H1 (cell line): ENCODE data around the gene STIMATE. TPM values are rescaled to one million over a fixed set of nuclear protein-coding genes. Genes with fewer than 3 reads are reported as not detected.

Experiments used
- CTCF ChIA-PET: fragments of 300-600 bp; sonication (Branson Sonifier 250); formaldehyde crosslinking; loops from one replicate; lab custom pipeline; 2021; ENCODE audit not compliant: partially characterized antibody; lab: Charles Lee
- POLR2A ChIA-PET: fragments of 300-600 bp; sonication (Branson Sonifier 250); formaldehyde crosslinking; loops from one replicate; lab custom pipeline; 2021; ENCODE audit warnings: inconsistent platforms; ENCODE audit not compliant: partially characterized antibody; lab: Charles Lee
- DNase-seq, 2 experiments: peaks; one replicate each; pipeline versions ENCODE4 v3.0.0 to v3.0.0-alpha.2; 2010 to 2022; ENCODE audit warnings: low spot score in 2 of 2, low read depth in 1 of 2, mixed read lengths in 1 of 2
- FAIRE-seq: peaks from 2 replicates; lab custom pipeline; 2011; peaks lifted over from hg19 to GRCh38; lab: Jason Lieb, UNC
- H2AFZ ChIP-seq: 2 replicates; pipeline ENCODE4 v1.8.1; 2012; ENCODE audit warnings: low read length, inconsistent platforms
- H2AK5ac ChIP-seq: 2 replicates; pipeline ENCODE4 v1.6.1; 2013; ENCODE audit warnings: low read depth, low read length
- H2BK120ac ChIP-seq: replicated peaks from 2 replicates; pipeline ENCODE3; 2013; ENCODE audit warnings: low read depth, low read length, inconsistent platforms
- H2BK12ac ChIP-seq: 2 replicates; pipeline ENCODE4 v1.6.1; 2013; ENCODE audit warnings: low read depth, low read length
- H2BK15ac ChIP-seq: 2 replicates; pipeline ENCODE4 v1.6.1; 2013; ENCODE audit warnings: low read length
- H2BK20ac ChIP-seq: 2 replicates; pipeline ENCODE4 v1.6.1; 2013; ENCODE audit warnings: low read length
- H2BK5ac ChIP-seq: 2 replicates; pipeline ENCODE4 v1.6.1; 2013; ENCODE audit warnings: low read depth, low read length
- H3K14ac ChIP-seq: 2 replicates; pipeline ENCODE4 v1.6.1; 2013; ENCODE audit warnings: inconsistent platforms; ENCODE audit not compliant: insufficient read length
- H3K18ac ChIP-seq: 2 replicates; pipeline ENCODE4 v1.6.1; 2013; ENCODE audit warnings: low read length; ENCODE audit errors: extremely low read depth
- H3K23ac ChIP-seq: 2 replicates; pipeline ENCODE4 v1.6.1; 2013; ENCODE audit warnings: inconsistent platforms; ENCODE audit not compliant: insufficient read length
- H3K23me2 ChIP-seq: 2 replicates; pipeline ENCODE4 v1.6.1; 2013; ENCODE audit warnings: low read depth, low read length
- H3K27ac ChIP-seq: 2 replicates; pipeline ENCODE4 v1.6.1; 2011; ENCODE audit warnings: low read depth, low read length, inconsistent platforms
- H3K27me3 ChIP-seq, 4 experiments: replicated peaks in 1 of 4; 1 replicate in 1 of 4; 2 replicates in 3 of 4; pipeline versions ENCODE4 v1.6.1 to v1.8.1; 2011 to 2013; ENCODE audit warnings: low read length in 3 of 4, mild to moderate bottlenecking in 3 of 4, inconsistent platforms in 2 of 4, mixed read lengths in 2 of 4, moderate library complexity in 1 of 4; ENCODE audit not compliant: control insufficient read depth in 3 of 4, insufficient read depth in 3 of 4; ENCODE audit errors: extremely low read depth in 1 of 4
- H3K36me3 ChIP-seq, 4 experiments: 2 replicates each; pipeline versions ENCODE4 v1.6.1 to v1.8.1; 2011 to 2013; ENCODE audit warnings: mild to moderate bottlenecking in 4 of 4, low read length in 3 of 4, moderate library complexity in 2 of 4, control low read depth in 1 of 4, inconsistent platforms in 1 of 4; ENCODE audit not compliant: insufficient read depth in 4 of 4, control insufficient read depth in 2 of 4
- H3K4ac ChIP-seq: replicated peaks from 2 replicates; pipeline ENCODE3; 2013; ENCODE audit warnings: low read length, low read depth, mixed read lengths, inconsistent platforms; ENCODE audit not compliant: insufficient read length
- H3K4me1 ChIP-seq, 4 experiments: replicated peaks in 1 of 4; 1 replicate in 1 of 4; 2 replicates in 3 of 4; pipeline versions ENCODE4 v1.6.1 to v1.8.1; 2011 to 2013; ENCODE audit warnings: low read length in 3 of 4, inconsistent platforms in 2 of 4, mixed read lengths in 1 of 4; ENCODE audit not compliant: insufficient read depth in 4 of 4, control insufficient read depth in 3 of 4
- H3K4me2 ChIP-seq, 2 experiments: 2 replicates each; pipeline versions ENCODE4 v1.6.1 to v1.8.1; 2011 to 2013; ENCODE audit warnings: low read depth in 2 of 2, low read length in 2 of 2, control low read depth in 1 of 2, inconsistent platforms in 1 of 2, mild to moderate bottlenecking in 1 of 2; ENCODE audit not compliant: insufficient read depth in 1 of 2
- H3K4me3 ChIP-seq, 4 experiments: fragments of 200-600, 300-600 bp in 1 of 4; sonication (generic), shearing (Covaris generic), sonication (Bioruptor Twin) in 1 of 4; 2 replicates each; pipeline versions ENCODE4 v1.5.1 to v1.8.1; 2011 to 2016; ENCODE audit warnings: low read length in 4 of 4, low read depth in 3 of 4, control low read depth in 2 of 4, inconsistent platforms in 2 of 4, mild to moderate bottlenecking in 2 of 4, mixed read lengths in 1 of 4, moderate library complexity in 1 of 4; ENCODE audit not compliant: insufficient read depth in 2 of 4; ENCODE audit errors: extremely low read depth in 1 of 4
- H3K56ac ChIP-seq: replicated peaks from 2 replicates; pipeline ENCODE3; 2013; ENCODE audit warnings: low read depth, mild to moderate bottlenecking, mixed read lengths, low read length, inconsistent platforms; ENCODE audit not compliant: insufficient read length
- H3K79me1 ChIP-seq: 2 replicates; pipeline ENCODE4 v1.6.1; 2013; ENCODE audit warnings: low read depth, low read length, control low read depth
- H3K79me2 ChIP-seq, 2 experiments: 2 replicates each; pipeline versions ENCODE4 v1.6.1 to v1.8.1; 2012 to 2013; ENCODE audit warnings: low read length in 2 of 2, mild to moderate bottlenecking in 2 of 2, inconsistent platforms in 1 of 2; ENCODE audit not compliant: insufficient read depth in 2 of 2, control insufficient read depth in 1 of 2
- H3K9ac ChIP-seq, 4 experiments: replicated peaks in 1 of 4; 1 replicate in 1 of 4; 2 replicates in 3 of 4; pipeline versions ENCODE4 v1.6.1 to v1.8.1; 2011 to 2013; ENCODE audit warnings: low read depth in 3 of 4, low read length in 3 of 4, control low read depth in 2 of 4, mild to moderate bottlenecking in 2 of 4, moderate library complexity in 2 of 4, inconsistent platforms in 1 of 4; ENCODE audit errors: extremely low read depth in 1 of 4
- H3K9me3 ChIP-seq, 2 experiments: 2 replicates each; pipeline versions ENCODE4 v1.6.1 to v1.8.1; 2012 to 2013; ENCODE audit warnings: mild to moderate bottlenecking in 2 of 2, moderate library complexity in 2 of 2, control low read depth in 1 of 2, inconsistent platforms in 1 of 2, low read depth in 1 of 2, low read length in 1 of 2, mixed read lengths in 1 of 2; ENCODE audit not compliant: insufficient read depth in 2 of 2
- H4K20me1 ChIP-seq, 2 experiments: replicated peaks in 1 of 2; 2 replicates each; pipeline versions ENCODE3 to v1.8.1; 2011 to 2013; ENCODE audit warnings: inconsistent platforms in 2 of 2, low read length in 2 of 2, mild to moderate bottlenecking in 1 of 2; ENCODE audit not compliant: insufficient read depth in 2 of 2, control insufficient read depth in 1 of 2
- H4K5ac ChIP-seq: 2 replicates; pipeline ENCODE4 v1.6.1; 2013; ENCODE audit warnings: low read length, low read depth, mixed read lengths, inconsistent platforms; ENCODE audit not compliant: insufficient read length
- H4K8ac ChIP-seq: 2 replicates; pipeline ENCODE4 v1.8.0; 2013; ENCODE audit warnings: mild to moderate bottlenecking, moderate library complexity, low read length, inconsistent platforms; ENCODE audit not compliant: insufficient read depth; ENCODE audit errors: extremely low read depth
- H4K91ac ChIP-seq: replicated peaks from 2 replicates; pipeline ENCODE3; 2013; ENCODE audit warnings: low read length, mixed read lengths, inconsistent platforms; ENCODE audit not compliant: insufficient read length
- SIRT6 ChIP-seq: IDR thresholded peaks from one replicate; pipeline ENCODE4 v1.7.1; 2012; ENCODE audit warnings: low read length, inconsistent platforms
- WGBS, 2 experiments: shearing (Covaris generic) in 1 of 2; methylation state at CpG; one replicate each; pipeline versions ENCODE4 v1.1.6 to v1.1.7; 2013 to 2015; ENCODE audit warnings: low lambda C conversion rate in 2 of 2, mixed read lengths in 2 of 2, inconsistent platforms in 1 of 2, low coverage in 1 of 2, missing lambda C conversion rate in 1 of 2; ENCODE audit not compliant: insufficient replicate concordance in 2 of 2, insufficient coverage in 1 of 2, insufficient read length in 1 of 2; ENCODE audit errors: extremely low coverage in 1 of 2, missing lambda C conversion rate in 1 of 2; 5-methylcytosine and 5-hydroxymethylcytosine counted together
- polyA plus RNA-seq, 7 experiments: library from polyadenylated mRNA; depleted of rRNA in 3 of 7; stranded (reverse) in 5 of 7; unstranded in 2 of 7; fragments of >200 nt in 5 of 7; fragments of 200-250 nt in 2 of 7; gene quantifications; 1 replicate in 5 of 7; 2 replicates in 1 of 7; 4 replicates in 1 of 7; pipeline versions ENCODE4 v1.2.1 to v1.2.3, GENCODE V29; 2011 to 2013; ENCODE audit warnings: missing spikeins in 2 of 7, mixed read lengths in 2 of 7
- total RNA-seq: library from RNA; stranded (reverse); fragmentation: NEBNext Ultra II Directional; extraction: Animal tissue kit (Norgen Biotek cat#: 25700); gene quantifications from 2 replicates; pipeline ENCODE4 v1.2.1, GENCODE V29; 2021

STIMATE gene
- total and polyA plus RNA-seq, 2 of the 8 experiments (the other 6 are each of a cell fraction or from before 2014, with no cell fraction given), result 17.5 to 22.1 TPM

DNA sequence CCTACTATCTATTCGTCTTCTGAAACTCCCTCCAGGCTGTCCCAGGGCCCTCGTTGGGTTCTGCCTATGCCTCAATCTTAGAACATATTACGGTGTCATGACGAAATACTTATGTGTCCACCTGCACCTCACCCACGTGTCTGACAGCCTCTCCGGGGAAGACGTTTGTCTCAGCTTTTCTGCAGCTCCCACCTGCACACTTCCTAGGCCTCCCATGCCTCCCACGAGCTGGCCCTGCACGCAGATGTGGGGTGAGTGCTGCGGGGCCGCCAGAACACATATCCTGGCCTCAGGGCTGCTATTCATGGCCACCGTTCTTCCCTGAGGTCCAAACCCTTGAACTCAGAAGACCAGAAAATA, 55.4 kb downstream of the STIMATE start:
- Histone ChIP-seq H2BK20ac (no peak overlapping the region), H3K27ac (no peak overlapping the region), H3K4me2 (no peak overlapping the region), H4K8ac (no peak overlapping the region; the same call in 1 of the 2 replicates), H2BK5ac (no peak overlapping the region), H3K27me3 (no peaks in the 10 kb centered on the region), H2AFZ (no peak overlapping the region), H4K20me1 (peaks cover 0 to 6% of the 10 kb centered on the region in 2 experiments), H2BK12ac (no peak overlapping the region), H3K9ac (no peak overlapping the region), H2AK5ac (no peak overlapping the region), H3K79me1 (no peaks in the 10 kb centered on the region; the same call in 1 of the 2 replicates), H3K56ac (no peak overlapping the region), H3K23ac (no peak overlapping the region), H4K91ac (no peak overlapping the region), H4K5ac (no peak overlapping the region), H3K4me3 (no peak overlapping the region), H3K36me3 (peaks cover 0 to 5% (median 2%) of the 10 kb centered on the region in 4 experiments; a peak in 3 of 8 replicates), H2BK120ac (no peak overlapping the region), H3K14ac (no peak overlapping the region), H3K4ac (no peak overlapping the region), H3K9me3 (no peaks in the 10 kb centered on the region), H3K18ac (no peak overlapping the region), H3K23me2 (no peaks in the 10 kb centered on the region), H3K79me2 (no peaks in the 10 kb centered on the region), H3K4me1 (no peaks in the 10 kb centered on the region), H2BK15ac (no peak overlapping the region)
- FAIRE-seq (no peak), DNase-seq (no peak)
- WGBS, 2 experiments, result 79% methylated on average over 12 of the region's 12 CpGs; no CpG with 5 or more reads in 1 of the 2 experiments
- ChIA-PET CTCF (interaction anchor here (0.6 to 3.6 kb wide), 8 partner anchors 9 to 187 kb away, joined by 3 to 15 read pairs (median 3); no protein-coding TSS in a partner anchor), POLR2A (no interaction called here)
- no peak for TF ChIP-seq SIRT6
